HG03439 (cell line): ENCODE results near the gene PRAMEF12.
"Not testable (repeated sequence)": the region's sequence is repeated elsewhere in the genome, so short reads cannot be mapped to it uniquely, and the experiment has no call there.

Experiments used
- ATAC-seq: cut with Tn5 transposase; IDR thresholded peaks from one replicate; pipeline ENCODE4 v1.9.1; 2021; ENCODE audit warnings: mild to moderate bottlenecking, moderate library complexity; ENCODE audit not compliant: unreplicated experiment

The PRAMEF12 gene

DNA sequence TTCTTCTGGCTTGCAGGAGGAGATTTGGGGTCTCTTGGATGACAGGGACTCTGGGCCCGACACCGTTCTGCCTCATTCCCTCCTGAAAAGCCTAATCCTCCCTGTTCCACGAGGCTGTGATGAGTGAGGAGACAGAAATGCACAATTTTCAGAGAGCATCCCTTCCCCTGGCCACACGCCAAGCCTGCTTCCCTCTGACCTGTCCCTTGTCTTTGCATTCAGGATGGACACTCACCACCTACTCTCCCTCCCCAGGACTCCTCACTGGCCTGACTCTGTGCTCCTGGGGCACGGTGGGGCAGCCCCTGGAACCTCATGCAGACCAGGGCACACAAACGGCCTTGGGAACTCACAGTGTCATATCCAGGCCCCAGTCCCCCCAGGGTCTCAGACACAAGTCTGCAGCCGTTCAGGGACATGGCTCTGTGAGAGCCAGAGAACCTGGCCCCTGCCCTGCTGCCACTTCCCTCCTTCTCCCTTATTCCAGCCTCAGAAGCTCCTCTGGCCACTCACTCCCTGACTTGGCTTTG lies 3.5 kb upstream of the PRAMEF12 start:
- no peak for ATAC-seq

DNA sequence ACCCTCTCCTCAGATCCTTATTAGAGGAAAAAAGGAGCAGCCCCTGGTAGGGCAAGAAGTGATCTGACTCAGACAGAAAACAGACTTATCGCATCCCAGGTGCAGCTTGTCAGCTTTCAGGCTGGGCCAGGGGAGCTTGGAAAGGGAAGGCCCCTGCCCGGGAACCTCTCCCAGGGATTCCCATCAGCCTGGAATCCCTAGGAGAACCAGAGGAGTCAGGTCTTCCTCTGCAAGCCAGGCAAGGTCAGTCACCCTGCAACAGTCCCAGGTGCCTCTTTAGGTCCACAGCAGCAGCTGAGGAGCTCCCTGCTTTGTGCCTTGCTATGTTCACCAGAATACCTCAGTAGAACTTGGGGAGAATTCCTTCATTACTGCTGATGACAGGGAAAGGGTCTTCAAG lies 2.9 kb upstream of the PRAMEF12 start:
- ATAC-seq = no peak

DNA sequence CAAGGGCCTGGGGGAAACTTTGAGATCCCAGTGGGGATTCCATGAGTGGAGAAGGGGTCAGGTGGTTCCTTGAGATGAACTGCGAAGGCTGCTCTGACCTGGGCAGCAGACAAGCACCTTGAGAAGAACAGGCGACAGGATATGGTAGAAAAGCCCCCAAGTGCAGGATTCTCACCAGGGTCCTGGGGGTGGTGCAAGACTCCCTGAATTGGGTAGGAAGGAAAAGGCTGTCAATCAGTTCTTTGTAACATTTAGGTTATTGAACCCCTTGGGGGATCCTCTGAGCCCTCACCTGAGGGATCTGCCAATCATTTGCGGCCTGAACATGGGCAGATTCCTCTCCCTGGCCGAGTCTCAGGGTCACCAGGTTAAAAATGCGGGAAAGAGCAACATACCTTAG lies 2.4 kb upstream of the PRAMEF12 start:
- ATAC-seq = no peak

DNA sequence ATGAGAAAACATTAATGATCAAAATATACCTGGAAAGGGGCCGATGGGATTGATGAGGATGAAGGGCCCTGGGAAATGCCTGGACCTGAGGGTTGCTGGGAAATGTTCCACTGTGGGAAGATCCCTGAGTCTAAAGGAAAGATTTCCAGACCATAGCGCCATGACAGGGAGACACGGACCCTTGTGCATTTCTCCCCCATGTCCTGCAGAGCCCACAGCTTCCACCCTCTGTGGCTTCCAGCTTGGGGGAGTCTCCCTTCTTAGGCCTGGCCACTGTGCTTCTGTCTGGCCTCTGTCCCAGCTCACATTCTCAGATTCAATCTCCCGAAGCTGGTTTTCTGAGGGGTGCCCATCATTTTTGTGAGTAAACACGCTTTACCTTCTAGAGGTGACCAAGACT lies 1.0 kb upstream of the PRAMEF12 start:
- no peak for ATAC-seq

DNA sequence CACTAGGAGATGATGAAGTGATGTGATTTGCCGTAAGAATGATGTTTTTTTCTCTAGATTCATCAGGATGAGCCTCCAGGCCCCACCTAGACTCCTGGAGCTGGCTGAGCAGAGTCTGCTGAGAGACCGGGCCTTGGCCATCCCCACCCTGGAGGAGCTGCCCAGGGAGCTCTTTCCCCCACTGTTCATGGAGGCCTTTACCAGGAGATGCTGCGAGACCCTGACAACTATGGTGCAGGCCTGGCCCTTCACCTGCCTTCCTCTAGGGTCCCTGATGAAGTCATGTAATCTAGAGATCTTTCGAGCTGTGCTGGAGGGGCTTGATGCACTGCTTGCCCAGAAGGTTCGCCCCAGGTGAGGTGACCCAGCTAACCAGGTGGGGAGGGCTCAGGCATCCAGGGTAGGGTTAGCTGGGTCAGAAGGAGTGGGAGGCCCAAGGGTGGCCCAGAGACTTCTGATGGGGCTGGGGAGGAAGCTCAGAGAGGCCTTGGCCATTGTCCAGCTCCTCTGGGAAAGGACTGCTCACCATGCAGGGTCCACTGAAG lies 1.3 kb downstream of the PRAMEF12 start:
- no peak for ATAC-seq

- ATAC-seq = no peak
Measured at GRCh38 chr1:12775443-12775842, 1.9 kb downstream of the PRAMEF12 start.

GRCh38 chr1:12776801-12777557 lies 3.4 kb downstream of the PRAMEF12 start:
- ATAC-seq = no peak

DNA sequence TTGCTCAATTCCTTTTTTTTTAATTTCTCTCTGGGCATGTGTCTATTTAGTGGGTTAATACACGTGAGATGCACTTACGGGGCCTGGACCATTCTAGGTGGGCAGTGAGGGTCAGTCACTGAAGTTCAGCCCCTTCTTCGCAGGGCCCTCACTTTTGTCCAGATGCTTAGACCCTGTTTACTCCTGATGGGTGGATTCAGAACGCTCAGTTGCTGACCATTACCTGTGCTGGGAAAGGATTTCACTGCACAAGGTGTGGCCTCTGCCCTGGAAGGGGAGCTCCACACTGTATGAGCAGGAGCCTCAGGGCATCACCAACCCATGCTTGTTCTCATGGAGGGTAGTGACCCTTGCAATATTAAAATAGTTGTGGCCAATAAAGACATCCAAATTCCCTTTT lies 4.5 kb downstream of the PRAMEF12 start:
- ATAC-seq = no peak

DNA sequence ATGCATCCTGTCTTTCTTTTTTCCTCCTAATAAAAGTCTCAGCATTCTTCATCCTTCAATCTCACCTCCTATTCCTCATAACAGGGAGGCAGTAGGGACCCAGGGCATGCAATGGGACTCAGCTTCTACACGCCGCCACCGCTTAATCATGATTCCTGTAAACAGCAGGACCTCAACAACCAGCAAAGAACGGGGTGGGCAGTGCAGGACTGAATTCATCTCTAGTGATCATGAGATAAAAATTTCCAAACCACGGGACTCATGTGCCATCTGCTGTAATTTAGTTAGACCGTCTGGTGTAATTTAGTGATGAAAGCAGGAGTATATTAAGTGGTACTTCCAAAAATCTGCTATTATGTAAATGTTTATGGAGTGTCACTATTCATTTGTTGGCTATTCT lies 5.4 kb downstream of the PRAMEF12 start:
- ATAC-seq = no peak

GRCh38 chr1:12781488-12781887 lies 8.0 kb downstream of the PRAMEF12 start:
- ATAC-seq = not testable (repeated sequence)

DNA sequence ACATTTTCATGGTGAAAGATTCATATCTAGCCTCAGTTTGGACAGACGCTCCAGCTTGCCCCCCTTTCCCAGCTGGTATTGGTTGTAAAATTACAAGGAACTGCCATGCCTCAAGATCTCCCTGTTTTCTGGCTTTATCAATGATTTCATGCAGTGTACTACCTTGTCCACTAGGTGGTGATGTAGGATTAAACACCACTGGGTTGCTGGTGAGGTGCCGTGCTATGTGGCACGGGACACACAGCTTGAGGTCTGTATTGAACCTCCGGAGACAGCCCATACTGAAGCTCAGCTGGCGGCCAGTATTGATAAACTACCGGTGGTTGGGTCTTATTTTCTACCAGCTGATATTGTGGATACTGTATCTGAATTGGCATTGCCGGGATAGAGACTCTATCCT lies 10.2 kb downstream of the PRAMEF12 start:
- ATAC-seq = not testable (repeated sequence)

GRCh38 chr1:12784729-12785128 lies 11.2 kb downstream of the PRAMEF12 start:
- ATAC-seq = not testable (repeated sequence)

- ATAC-seq = not testable (repeated sequence)
Measured at GRCh38 chr1:12791097-12791496, 17.6 kb downstream of the PRAMEF12 start, which contains the start of gene PRAMEF1. Gene PRAMEF1, plus strand, starts transcription at chr1:12791397. Its CDS starts 1,831 bp downstream, at chr1:12793228.

DNA sequence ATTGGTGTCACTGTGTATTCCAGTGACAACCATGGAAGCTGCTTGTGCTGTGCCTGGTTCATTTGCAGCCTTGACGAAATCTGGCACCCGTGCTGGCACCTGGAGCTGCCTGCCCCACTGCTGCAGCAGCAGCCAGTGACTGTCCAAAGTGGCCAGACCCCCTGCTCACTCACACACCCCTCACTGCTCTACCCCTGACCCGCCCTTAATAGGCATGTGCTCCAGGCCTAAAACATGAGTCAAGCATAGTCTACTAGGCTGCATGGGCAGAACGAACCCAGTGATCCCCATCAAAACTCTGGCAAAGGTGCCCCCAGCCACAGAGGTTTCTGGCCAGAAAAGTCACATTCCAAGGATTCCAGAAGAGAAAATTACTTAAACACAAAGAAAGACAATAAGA lies 25.4 kb downstream of the PRAMEF12 start:
- no peak for ATAC-seq

DNA sequence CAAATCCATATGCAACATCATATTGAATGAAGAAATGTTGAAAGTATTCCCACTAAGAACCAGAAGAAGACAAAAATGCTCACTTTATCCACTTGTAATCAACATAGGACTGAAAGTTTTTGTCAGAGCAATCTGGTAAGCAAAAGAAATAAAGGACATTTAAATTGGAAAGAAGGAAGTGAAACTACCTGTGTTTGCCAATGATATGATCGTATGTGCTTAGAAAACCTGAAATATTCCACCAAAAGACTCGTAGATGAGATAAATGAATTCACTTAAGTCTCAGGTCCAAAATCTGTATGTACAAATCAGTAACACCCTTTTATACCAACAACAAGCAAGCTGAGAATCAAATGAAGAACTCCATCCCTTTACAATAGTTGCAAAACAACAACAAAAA lies 26.2 kb downstream of the PRAMEF12 start:
- no peak for ATAC-seq

GRCh38 chr1:12809933-12810332 lies 36.4 kb downstream of the PRAMEF12 start:
- no peak for ATAC-seq

DNA sequence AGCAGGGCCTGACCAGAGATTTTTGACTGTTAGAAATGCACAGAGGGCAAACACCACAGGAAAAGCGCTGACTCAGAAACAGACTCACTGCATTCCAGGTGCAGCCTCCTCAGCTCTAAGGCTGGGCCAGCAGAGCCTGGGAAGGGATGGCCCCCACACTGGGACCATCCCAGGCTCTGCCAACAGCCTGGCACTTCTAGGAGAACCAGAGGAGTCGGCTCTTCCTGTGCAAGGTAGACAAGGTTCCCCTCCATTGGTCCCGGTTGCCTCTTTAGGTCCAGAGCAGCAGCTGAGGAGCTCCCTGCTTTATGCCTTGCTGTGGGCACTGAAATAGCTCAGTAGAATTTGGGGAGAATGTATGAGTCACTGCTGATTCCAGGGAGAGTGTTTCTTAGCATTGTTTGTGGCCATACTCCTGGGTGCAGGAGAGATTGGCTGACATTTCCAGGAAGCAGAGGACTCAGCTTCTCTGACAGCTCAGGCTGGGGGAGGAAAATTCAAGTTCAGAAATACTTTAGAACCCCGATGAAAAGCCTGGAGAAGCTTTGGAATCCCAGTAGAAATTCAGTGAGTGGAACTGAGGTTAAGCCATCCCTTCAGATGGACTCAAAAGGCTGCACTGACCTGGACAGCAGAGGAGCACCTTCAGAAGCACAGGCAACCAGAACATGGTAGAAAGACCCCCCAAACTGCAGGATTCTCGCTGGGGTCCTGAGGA lies 37.3 kb downstream of the PRAMEF12 start:
- no peak for ATAC-seq

GRCh38 chr1:12811409-12811784 lies 37.9 kb downstream of the PRAMEF12 start:
- no peak for ATAC-seq

DNA sequence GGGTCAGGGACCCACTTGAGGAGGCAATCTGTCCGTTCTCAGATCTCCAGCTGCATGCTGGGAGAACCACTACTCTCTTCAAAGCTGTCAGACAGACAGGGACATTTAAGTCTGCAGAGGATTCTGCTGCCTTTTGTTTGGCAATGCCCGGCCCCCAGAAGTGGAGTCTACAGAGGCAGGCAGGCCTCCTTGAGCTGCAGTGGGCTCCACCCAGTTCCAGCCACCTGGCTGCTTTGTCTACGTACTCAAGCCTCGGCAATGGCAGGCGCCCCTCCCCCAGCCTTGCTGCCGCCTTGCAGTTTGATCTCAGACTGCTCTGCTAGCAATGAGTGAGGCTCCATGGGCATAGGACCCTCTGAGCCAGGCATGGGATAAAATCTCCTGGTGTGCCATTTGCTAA lies 45.5 kb downstream of the PRAMEF12 start:
- not testable (repeated sequence) for ATAC-seq
